ENCODE data around the gene CD200R1L. TPM values are rescaled to one million over a fixed set of nuclear protein-coding genes. Genes with fewer than 3 reads are reported as not detected.

Gene CD200R1L
- total RNA-seq, 1 experiment from 2014 or later: not detected

- POLR2A ChIA-PET: interaction anchor here (0.6 kb wide), 1 partner anchor 60 kb away, joined by 3 read pairs; no protein-coding TSS in a partner anchor
- no peak overlapping the region for H3K4me3 Mint-ChIP-seq (ENCODE audit: unreplicated experiment)
- TF ChIP-seq, protein P1, sequence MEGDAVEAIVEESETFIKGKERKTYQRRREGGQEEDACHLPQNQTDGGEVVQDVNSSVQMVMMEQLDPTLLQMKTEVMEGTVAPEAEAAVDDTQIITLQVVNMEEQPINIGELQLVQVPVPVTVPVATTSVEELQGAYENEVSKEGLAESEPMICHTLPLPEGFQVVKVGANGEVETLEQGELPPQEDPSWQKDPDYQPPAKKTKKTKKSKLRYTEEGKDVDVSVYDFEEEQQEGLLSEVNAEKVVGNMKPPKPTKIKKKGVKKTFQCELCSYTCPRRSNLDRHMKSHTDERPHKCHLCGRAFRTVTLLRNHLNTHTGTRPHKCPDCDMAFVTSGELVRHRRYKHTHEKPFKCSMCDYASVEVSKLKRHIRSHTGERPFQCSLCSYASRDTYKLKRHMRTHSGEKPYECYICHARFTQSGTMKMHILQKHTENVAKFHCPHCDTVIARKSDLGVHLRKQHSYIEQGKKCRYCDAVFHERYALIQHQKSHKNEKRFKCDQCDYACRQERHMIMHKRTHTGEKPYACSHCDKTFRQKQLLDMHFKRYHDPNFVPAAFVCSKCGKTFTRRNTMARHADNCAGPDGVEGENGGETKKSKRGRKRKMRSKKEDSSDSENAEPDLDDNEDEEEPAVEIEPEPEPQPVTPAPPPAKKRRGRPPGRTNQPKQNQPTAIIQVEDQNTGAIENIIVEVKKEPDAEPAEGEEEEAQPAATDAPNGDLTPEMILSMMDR (IDR thresholded peaks at IDR 0.05; ENCODE audit: unreplicated experiment): no peak
- intact Hi-C loops (cut with micrococcal nuclease): no loop called here
- H3K27me3 Mint-ChIP-seq (ENCODE audit: insufficient read depth, unreplicated experiment): no peaks in the 10 kb centered on the region
- H3K36me3 Mint-ChIP-seq (ENCODE audit: insufficient read depth, unreplicated experiment): no peaks in the 10 kb centered on the region
- peaks cover 19% of the 10 kb centered on the region for H3K9me3 Mint-ChIP-seq (ENCODE audit: unreplicated experiment)
- BruUV-seq (replicated peaks): no TSS peak
- no peaks in the 10 kb centered on the region for H3K4me1 Mint-ChIP-seq (ENCODE audit: insufficient read depth, unreplicated experiment)
- CTCF ChIA-PET: interaction anchor here (0.6 to 1.5 kb wide), 3 partner anchors 34 to 259 kb away, joined by 3 to 5 read pairs (median 3); no protein-coding TSS in a partner anchor
- H3K27ac Mint-ChIP-seq (ENCODE audit: low read depth, unreplicated experiment): no peak overlapping the region
- no peak for DNase-seq (ENCODE audit: unreplicated experiment)
Measured at GRCh38 chr3:112848196-112848595, 1.5 kb upstream of the CD200R1L start.

DNA sequence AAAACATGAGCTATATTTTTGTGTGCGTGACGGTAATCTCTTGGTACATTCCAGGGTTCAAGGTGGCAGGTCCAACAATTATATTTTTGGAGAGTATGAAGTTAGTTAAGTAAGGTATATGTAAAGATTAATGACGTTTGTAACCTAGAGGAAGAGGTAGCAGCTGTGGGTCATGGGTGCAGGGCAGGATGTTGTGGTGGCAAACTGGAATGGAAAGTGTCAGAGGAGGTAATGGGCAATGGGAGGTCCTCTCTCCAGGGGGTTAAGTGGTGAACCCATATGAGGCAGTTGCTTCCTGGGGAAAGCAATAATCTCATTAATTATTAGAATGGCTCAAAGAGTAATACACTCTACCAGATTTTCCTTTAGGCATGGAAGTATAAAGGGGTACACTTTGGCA lies 1.0 kb upstream of the CD200R1L start:
- TF ChIP-seq, protein P1 (IDR thresholded peaks at IDR 0.05; ENCODE audit: unreplicated experiment): no peak
- no peaks in the 10 kb centered on the region for H3K36me3 Mint-ChIP-seq (ENCODE audit: insufficient read depth, unreplicated experiment)
- no peaks in the 10 kb centered on the region for H3K4me1 Mint-ChIP-seq (ENCODE audit: insufficient read depth, unreplicated experiment)
- ChIA-PET POLR2A (interaction anchor here (1.1 kb wide), 1 partner anchor 130 kb away, joined by 3 read pairs; no protein-coding TSS in a partner anchor), CTCF (interaction anchor here (0.6 to 1.5 kb wide), 5 partner anchors 20 to 259 kb away, joined by 3 to 5 read pairs (median 3); no protein-coding TSS in a partner anchor)
- DNase-seq (ENCODE audit: unreplicated experiment): no peak
- intact Hi-C loops (cut with micrococcal nuclease): no loop called here
- no peak overlapping the region for H3K27ac Mint-ChIP-seq (ENCODE audit: low read depth, unreplicated experiment)
- no peak overlapping the region for H3K4me3 Mint-ChIP-seq (ENCODE audit: unreplicated experiment)
- peaks cover 19% of the 10 kb centered on the region for H3K9me3 Mint-ChIP-seq (ENCODE audit: unreplicated experiment)
- H3K27me3 Mint-ChIP-seq (ENCODE audit: insufficient read depth, unreplicated experiment): no peaks in the 10 kb centered on the region
- BruUV-seq (replicated peaks): no TSS peak

DNA sequence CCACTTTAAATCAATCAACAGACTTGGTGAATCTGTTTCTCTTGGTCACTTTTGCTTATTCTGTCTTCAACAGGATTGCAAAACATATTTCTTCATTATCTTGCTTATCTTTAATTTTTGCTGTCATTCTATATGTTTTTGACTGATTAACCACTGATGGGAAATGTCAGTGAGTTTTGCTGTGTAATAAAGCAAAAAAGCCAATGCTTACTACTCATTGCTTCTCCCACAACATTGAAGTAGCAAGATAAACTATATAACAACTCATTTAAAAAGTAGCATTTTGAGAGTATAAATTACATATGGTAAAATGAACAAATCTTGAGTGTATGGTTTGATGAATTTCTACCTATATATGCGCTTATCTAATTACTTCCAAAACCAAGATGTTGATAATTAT lies 892 bp downstream of the CD200R1L start:
- CTCF ChIA-PET: no interaction called here
- POLR2A ChIA-PET: no interaction called here
- Mint-ChIP-seq H3K9me3 (ENCODE audit: unreplicated experiment) (peaks cover 9% of the 10 kb centered on the region), H3K36me3 (ENCODE audit: insufficient read depth, unreplicated experiment) (no peaks in the 10 kb centered on the region), H3K4me3 (ENCODE audit: unreplicated experiment) (no peak overlapping the region), H3K27me3 (ENCODE audit: insufficient read depth, unreplicated experiment) (no peaks in the 10 kb centered on the region), H3K27ac (ENCODE audit: low read depth, unreplicated experiment) (no peak overlapping the region), H3K4me1 (ENCODE audit: insufficient read depth, unreplicated experiment) (no peaks in the 10 kb centered on the region)
- TF ChIP-seq, protein P1 (IDR thresholded peaks at IDR 0.05; ENCODE audit: unreplicated experiment): no peak
- no TSS peak for BruUV-seq (replicated peaks)
- intact Hi-C loops (cut with micrococcal nuclease): no loop called here
- no peak for DNase-seq (ENCODE audit: unreplicated experiment)

GRCh38 chr3:112829046-112829445 lies 17.6 kb downstream of the CD200R1L start:
- no peak overlapping the region for H3K27ac Mint-ChIP-seq (ENCODE audit: low read depth, unreplicated experiment)
- POLR2A ChIA-PET: no interaction called here
- intact Hi-C loops (cut with micrococcal nuclease): no loop called here

More at GRCh38 chr3:112829046-112829445, 17.6 kb downstream of the CD200R1L start:
- DNase-seq (ENCODE audit: unreplicated experiment): no peak
- H3K27me3 Mint-ChIP-seq (ENCODE audit: insufficient read depth, unreplicated experiment): no peaks in the 10 kb centered on the region
- H3K9me3 Mint-ChIP-seq (ENCODE audit: unreplicated experiment): no peaks in the 10 kb centered on the region
- CTCF ChIA-PET: interaction anchor here (0.6 to 2.1 kb wide), 4 partner anchors 15 to 187 kb away, joined by 3 to 9 read pairs (median 4); no protein-coding TSS in a partner anchor
- no peak overlapping the region for H3K4me3 Mint-ChIP-seq (ENCODE audit: unreplicated experiment)
- H3K36me3 Mint-ChIP-seq (ENCODE audit: insufficient read depth, unreplicated experiment): no peaks in the 10 kb centered on the region
- no TSS peak for BruUV-seq (replicated peaks)
- no peaks in the 10 kb centered on the region for H3K4me1 Mint-ChIP-seq (ENCODE audit: insufficient read depth, unreplicated experiment)
- TF ChIP-seq, protein P1 (IDR thresholded peaks at IDR 0.05; ENCODE audit: unreplicated experiment): no peak

Measured in MCF 10A (cell line).